ENCODE measurements around the gene TSHZ3.

TSHZ3 gene

GRCh38 chr19:31372246-31372781, 23.1 kb upstream of the TSHZ3 start:
- in situ Hi-C loops (cut with MboI; ENCODE audit: low sequenced_read_pairs) = no loop called here
- no peak for DNase-seq (ENCODE audit: low spot score in 2 of 2)
- no peak overlapping the region for H3K4me3 ChIP-seq
- H3K9me3 ChIP-seq = no peaks in the 10 kb centered on the region
- H3K36me3 ChIP-seq (replicated peaks) = no peaks in the 10 kb centered on the region
- H3K27me3 ChIP-seq (ENCODE audit: low read depth) = no peaks in the 10 kb centered on the region
- no peaks in the 10 kb centered on the region for H3K4me1 ChIP-seq

GRCh38 chr19:31370216-31370615, 21.0 kb upstream of the TSHZ3 start:
- Histone ChIP-seq H3K27me3 (ENCODE audit: low read depth) (no peaks in the 10 kb centered on the region), H3K36me3 (replicated peaks) (no peaks in the 10 kb centered on the region), H3K9me3 (no peaks in the 10 kb centered on the region), H3K4me1 (no peaks in the 10 kb centered on the region), H3K4me3 (no peak overlapping the region)
- in situ Hi-C loops (cut with MboI; ENCODE audit: low sequenced_read_pairs) = no loop called here
- DNase-seq (ENCODE audit: low spot score in 2 of 2) = no peak

GRCh38 chr19:31364963-31365362, 15.7 kb upstream of the TSHZ3 start:
- in situ Hi-C loops (cut with MboI; ENCODE audit: low sequenced_read_pairs) = no loop called here
- no peaks in the 10 kb centered on the region for H3K36me3 ChIP-seq (replicated peaks)
- H3K4me1 ChIP-seq = no peaks in the 10 kb centered on the region
- no peaks in the 10 kb centered on the region for H3K9me3 ChIP-seq
- H3K4me3 ChIP-seq = no peak overlapping the region
- DNase-seq (ENCODE audit: low spot score in 2 of 2) = no peak
- H3K27me3 ChIP-seq (ENCODE audit: low read depth) = peaks cover 7% of the 10 kb centered on the region; the same call in 1 of the 2 replicates

- H3K9me3 ChIP-seq = no peaks in the 10 kb centered on the region
- in situ Hi-C loops (cut with MboI; ENCODE audit: low sequenced_read_pairs) = no loop called here
- H3K4me3 ChIP-seq = no peak overlapping the region
- peaks cover 1% of the 10 kb centered on the region; the same call in 1 of the 2 replicates for H3K4me1 ChIP-seq
- DNase-seq (ENCODE audit: low spot score in 2 of 2) = no peak
- no peaks in the 10 kb centered on the region for H3K36me3 ChIP-seq (replicated peaks)
- H3K27me3 ChIP-seq (ENCODE audit: low read depth) = peaks cover 7% of the 10 kb centered on the region; the same call in 1 of the 2 replicates
Observed at GRCh38 chr19:31361728-31362127, 12.5 kb upstream of the TSHZ3 start.

GRCh38 chr19:31357315-31357673, 8.1 kb upstream of the TSHZ3 start:
- DNase-seq (ENCODE audit: low spot score in 2 of 2) = no peak
- Histone ChIP-seq H3K4me3 (no peak overlapping the region), H3K9me3 (no peaks in the 10 kb centered on the region), H3K27me3 (ENCODE audit: low read depth) (peaks cover 8% of the 10 kb centered on the region; the same call in 1 of the 2 replicates), H3K36me3 (replicated peaks) (no peaks in the 10 kb centered on the region), H3K4me1 (peaks cover 4% of the 10 kb centered on the region; the same call in 1 of the 2 replicates)
- in situ Hi-C loops (cut with MboI; ENCODE audit: low sequenced_read_pairs) = no loop called here

GRCh38 chr19:31356587-31357314, 7.5 kb upstream of the TSHZ3 start:
- Histone ChIP-seq H3K36me3 (replicated peaks) (no peaks in the 10 kb centered on the region), H3K9me3 (no peaks in the 10 kb centered on the region), H3K27me3 (ENCODE audit: low read depth) (peaks cover 8% of the 10 kb centered on the region; the same call in 1 of the 2 replicates), H3K4me1 (peaks cover 4% of the 10 kb centered on the region; the same call in 1 of the 2 replicates), H3K4me3 (peak overlapping the region; percentile 9)
- DNase-seq (ENCODE audit: low spot score in 2 of 2) = peak; percentile 65 to 83
- in situ Hi-C loops (cut with MboI; ENCODE audit: low sequenced_read_pairs) = no loop called here

GRCh38 chr19:31355665-31356289, 6.5 kb upstream of the TSHZ3 start:
- in situ Hi-C loops (cut with MboI; ENCODE audit: low sequenced_read_pairs) = no loop called here
- Histone ChIP-seq H3K4me3 (no peak overlapping the region), H3K9me3 (no peaks in the 10 kb centered on the region), H3K36me3 (replicated peaks) (no peaks in the 10 kb centered on the region), H3K4me1 (peaks cover 4% of the 10 kb centered on the region; the same call in 1 of the 2 replicates), H3K27me3 (ENCODE audit: low read depth) (peaks cover 3% of the 10 kb centered on the region; the same call in 1 of the 2 replicates)
- no peak for DNase-seq (ENCODE audit: low spot score in 2 of 2)

GRCh38 chr19:31354799-31355664, 5.8 kb upstream of the TSHZ3 start:
- in situ Hi-C loops (cut with MboI; ENCODE audit: low sequenced_read_pairs) = no loop called here
- Histone ChIP-seq H3K27me3 (ENCODE audit: low read depth) (peaks cover 3% of the 10 kb centered on the region; the same call in 1 of the 2 replicates), H3K4me1 (peaks cover 4% of the 10 kb centered on the region; the same call in 1 of the 2 replicates), H3K36me3 (replicated peaks) (no peaks in the 10 kb centered on the region), H3K4me3 (no peak overlapping the region), H3K9me3 (no peaks in the 10 kb centered on the region)
- DNase-seq (ENCODE audit: low spot score in 2 of 2) = no peak

- in situ Hi-C loops (cut with MboI; ENCODE audit: low sequenced_read_pairs) = no loop called here
- peaks cover 4% of the 10 kb centered on the region; the same call in 1 of the 2 replicates for H3K4me1 ChIP-seq
- no peaks in the 10 kb centered on the region for H3K9me3 ChIP-seq
- no peak overlapping the region for H3K4me3 ChIP-seq
- H3K27me3 ChIP-seq (ENCODE audit: low read depth) = peaks cover 3% of the 10 kb centered on the region; the same call in 1 of the 2 replicates
- no peak for DNase-seq (ENCODE audit: low spot score in 2 of 2)
- H3K36me3 ChIP-seq (replicated peaks) = no peaks in the 10 kb centered on the region
Observed at GRCh38 chr19:31354316-31354715, 5.1 kb upstream of the TSHZ3 start.

GRCh38 chr19:31353833-31354232, 4.6 kb upstream of the TSHZ3 start:
- Histone ChIP-seq H3K9me3 (no peaks in the 10 kb centered on the region), H3K36me3 (replicated peaks) (no peaks in the 10 kb centered on the region), H3K4me1 (peaks cover 4% of the 10 kb centered on the region; the same call in 1 of the 2 replicates), H3K4me3 (no peak overlapping the region), H3K27me3 (ENCODE audit: low read depth) (peaks cover 3% of the 10 kb centered on the region; the same call in 1 of the 2 replicates)
- no peak for DNase-seq (ENCODE audit: low spot score in 2 of 2)
- in situ Hi-C loops (cut with MboI; ENCODE audit: low sequenced_read_pairs) = no loop called here

- Histone ChIP-seq H3K36me3 (replicated peaks) (no peaks in the 10 kb centered on the region), H3K4me1 (peaks cover 4% of the 10 kb centered on the region; the same call in 1 of the 2 replicates), H3K27me3 (ENCODE audit: low read depth) (peaks cover 3% of the 10 kb centered on the region; the same call in 1 of the 2 replicates), H3K9me3 (no peaks in the 10 kb centered on the region), H3K4me3 (no peak overlapping the region)
- no peak for DNase-seq (ENCODE audit: low spot score in 2 of 2)
- in situ Hi-C loops (cut with MboI; ENCODE audit: low sequenced_read_pairs) = no loop called here
Observed at GRCh38 chr19:31352782-31353651, 3.8 kb upstream of the TSHZ3 start.

- no peak overlapping the region for H3K4me3 ChIP-seq
- peaks cover 3% of the 10 kb centered on the region; the same call in 1 of the 2 replicates for H3K27me3 ChIP-seq (ENCODE audit: low read depth)
- in situ Hi-C loops (cut with MboI; ENCODE audit: low sequenced_read_pairs) = no loop called here
Observed at GRCh38 chr19:31352296-31352781, 3.1 kb upstream of the TSHZ3 start.

More at GRCh38 chr19:31352296-31352781, 3.1 kb upstream of the TSHZ3 start:
- Histone ChIP-seq H3K9me3 (no peaks in the 10 kb centered on the region), H3K4me1 (peaks cover 4% of the 10 kb centered on the region; the same call in 1 of the 2 replicates), H3K36me3 (replicated peaks) (no peaks in the 10 kb centered on the region)
- DNase-seq (ENCODE audit: low spot score in 2 of 2) = no peak

Data from HAP-1 (cell line).